ENCODE results near the gene NVL. TPM values are rescaled to one million over a fixed set of nuclear protein-coding genes. Genes with fewer than 3 reads are reported as not detected.

Gene NVL
- total and polyA plus RNA-seq, 2 of the 4 experiments (the other 2 are of a cell fraction): 16.5 to 18.4 TPM

- Histone ChIP-seq H3K9me1 (ENCODE audit: insufficient read depth, low read length) (peaks cover 4% of the 10 kb centered on the region; the same call in 1 of the 2 replicates), H4K20me1 (ENCODE audit: insufficient read depth, low read length) (no peaks in the 10 kb centered on the region; the same call in none of the 2 replicates), H2AFZ (replicated peaks; ENCODE audit: low read length, poor library complexity) (no peak overlapping the region), H2BK20ac (ENCODE audit: low read depth, low read length) (no peak overlapping the region), H3K4me2 (ENCODE audit: low read depth, low read length) (no peak overlapping the region), H3K4me3 (ENCODE audit: insufficient read depth, low read depth, low read length) (no peak overlapping the region), H3K36me3 (ENCODE audit: control insufficient read depth, insufficient read depth, low read length) (no peaks in the 10 kb centered on the region), H3K14ac (replicated peaks; ENCODE audit: low read depth, low read length) (no peak overlapping the region), H3K56ac (ENCODE audit: extremely low read depth, insufficient read depth, low read length) (no peak overlapping the region), H3K18ac (ENCODE audit: low read depth, low read length) (no peak overlapping the region), H3K4me1 (ENCODE audit: control insufficient read depth, insufficient read depth, low read length) (no peaks in the 10 kb centered on the region), H3K9ac (ENCODE audit: low read depth, low read length) (no peak overlapping the region), H2BK15ac (ENCODE audit: low read depth, low read length) (no peak overlapping the region), H3K23ac (ENCODE audit: low read depth, low read length) (no peak overlapping the region), H4K5ac (ENCODE audit: low read depth, low read length) (no peak overlapping the region), H4K8ac (ENCODE audit: low read depth in 2 of 2, low read length in 2 of 2) (no peak overlapping the region), H2BK5ac (ENCODE audit: low read depth, low read length, poor library complexity, severe bottlenecking) (no peak overlapping the region), H3K27ac (ENCODE audit: insufficient read depth, low read length) (no peak overlapping the region), H4K91ac (ENCODE audit: insufficient read depth, low read depth, low read length) (no peak overlapping the region), H2AK5ac (ENCODE audit: low read depth, low read length) (no peak overlapping the region), H3K27me3 (ENCODE audit: control insufficient read depth, insufficient read depth, low read length) (no peaks in the 10 kb centered on the region), H3K4ac (ENCODE audit: low read depth, low read length) (no peak overlapping the region), H2AK9ac (replicated peaks; ENCODE audit: low read depth, low read length, poor library complexity) (no peak overlapping the region), H2BK120ac (ENCODE audit: low read depth, low read length) (no peak overlapping the region), H3K9me3 (ENCODE audit: control insufficient read depth, insufficient read depth, low read length) (no peaks in the 10 kb centered on the region), H3K79me1 (ENCODE audit: low read depth in 1 of 2, low read length in 2 of 2) (peaks cover 33 to 53% of the 10 kb centered on the region in 2 experiments)
- ChIA-PET POLR2A (ENCODE audit: unreplicated experiment) (no interaction called here), CTCF (no interaction called here)
- DNase-seq (no peak), ATAC-seq (ENCODE audit: low read depth) (no peak)
- no peak for TF ChIP-seq NFE2L2 (IDR thresholded peaks at IDR 0.05; ENCODE audit: low read depth, low read length)
- TF ChIP-seq RAD21 (IDR thresholded peaks at IDR 0.05; ENCODE audit: low read length): no peak
- TF ChIP-seq ELK1 (IDR thresholded peaks at IDR 0.05; ENCODE audit: borderline replicate concordance, low read depth, low read length): no peak
- no peak for TF ChIP-seq FOS (IDR thresholded peaks at IDR 0.05; ENCODE audit: low read depth, low read length)
- TF ChIP-seq CHD1 (IDR thresholded peaks at IDR 0.05; ENCODE audit: low read depth, low read length): no peak
- in situ Hi-C loops (cut with MboI; ENCODE audit: low sequenced_read_pairs) (loop anchor here (5.0 kb wide), 1 partner anchor 214 kb away; the partner anchor contains the start of gene FBXO28), dilution Hi-C loops (cut with HindIII; ENCODE audit: low sequenced_read_pairs, unreplicated experiment) (no loop called here), intact Hi-C loops (cut with micrococcal nuclease) (no loop called here)
- WGBS, 2 experiments (ENCODE audit: extremely low coverage in 2 of 2, insufficient read length in 1 of 2): no CpG with 5 or more reads among the region's 1 CpG
- BruUV-seq (replicated peaks): no TSS peak
Measured at GRCh38 chr1:224325959-224326358, 4.0 kb downstream of the NVL start.

Data from IMR-90 (cell line).